ENCODE results near the gene SHISA8. TPM values are rescaled to one million over a fixed set of nuclear protein-coding genes. Genes with fewer than 3 reads are reported as not detected.

The SHISA8 gene
- total RNA-seq, 1 donor from 2014 or later: 1.0 TPM

DNA sequence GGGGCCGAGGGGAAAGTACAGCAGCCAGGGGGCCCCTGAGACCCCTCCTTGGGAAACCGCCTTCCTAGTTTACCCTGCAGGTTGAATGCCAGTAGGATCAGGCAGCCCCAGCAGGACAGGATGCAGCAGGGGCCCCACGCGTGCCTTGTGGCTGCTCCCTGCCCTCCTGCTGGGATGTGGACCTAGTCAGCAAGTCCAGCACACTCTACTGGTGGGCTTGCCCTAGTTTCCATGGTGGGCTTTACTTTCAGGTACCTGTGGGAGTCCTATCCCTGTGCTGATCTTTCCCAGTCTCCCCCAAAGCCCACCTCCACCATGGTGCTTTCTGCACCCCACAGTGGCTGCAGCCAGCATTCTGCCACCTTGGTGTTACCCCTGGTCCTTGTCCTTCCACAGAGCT, 22.2 kb downstream of the SHISA8 start:
- H3K36me3 Mint-ChIP-seq (ENCODE audit: low read depth): peaks cover 65% of the 10 kb centered on the region
- no peaks in the 10 kb centered on the region for H3K27me3 Mint-ChIP-seq (ENCODE audit: low read depth)
- peaks cover 2% of the 10 kb centered on the region for H3K4me1 Mint-ChIP-seq (ENCODE audit: low read depth)
- intact Hi-C loops (cut with micrococcal nuclease): no loop called here
- no peak overlapping the region for H3K4me3 Mint-ChIP-seq (ENCODE audit: low read depth)
- no peak overlapping the region for H3K27ac Mint-ChIP-seq
- no peak for DNase-seq (ENCODE audit: low spot score)
- no peaks in the 10 kb centered on the region for H3K9me3 Mint-ChIP-seq

DNA sequence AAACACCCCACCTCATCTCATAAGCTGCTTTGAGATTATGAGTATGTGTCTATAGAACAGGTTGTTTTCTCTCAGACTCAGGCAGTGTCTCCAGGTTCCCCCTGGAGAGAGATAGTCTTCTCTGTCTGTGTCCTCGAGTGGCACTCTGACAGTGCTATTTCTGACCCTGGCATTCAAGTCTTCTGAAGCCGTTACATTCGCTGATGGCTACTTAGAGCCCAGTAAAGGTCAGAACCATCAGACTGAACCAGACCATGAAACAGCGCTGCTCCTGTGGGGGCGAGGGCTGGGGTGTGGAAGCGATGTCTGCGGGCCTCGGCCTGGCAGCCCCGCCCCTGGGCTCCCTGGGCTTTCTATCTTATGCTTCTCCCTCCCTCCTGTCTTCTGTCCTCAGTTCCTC, 23.5 kb downstream of the SHISA8 start:
- Mint-ChIP-seq H3K9me3 (no peaks in the 10 kb centered on the region), H3K4me3 (ENCODE audit: low read depth) (no peak overlapping the region), H3K4me1 (ENCODE audit: low read depth) (no peaks in the 10 kb centered on the region), H3K27me3 (ENCODE audit: low read depth) (no peaks in the 10 kb centered on the region), H3K27ac (no peak overlapping the region), H3K36me3 (ENCODE audit: low read depth) (peaks cover 71% of the 10 kb centered on the region)
- intact Hi-C loops (cut with micrococcal nuclease): no loop called here
- DNase-seq (ENCODE audit: low spot score): no peak

DNA sequence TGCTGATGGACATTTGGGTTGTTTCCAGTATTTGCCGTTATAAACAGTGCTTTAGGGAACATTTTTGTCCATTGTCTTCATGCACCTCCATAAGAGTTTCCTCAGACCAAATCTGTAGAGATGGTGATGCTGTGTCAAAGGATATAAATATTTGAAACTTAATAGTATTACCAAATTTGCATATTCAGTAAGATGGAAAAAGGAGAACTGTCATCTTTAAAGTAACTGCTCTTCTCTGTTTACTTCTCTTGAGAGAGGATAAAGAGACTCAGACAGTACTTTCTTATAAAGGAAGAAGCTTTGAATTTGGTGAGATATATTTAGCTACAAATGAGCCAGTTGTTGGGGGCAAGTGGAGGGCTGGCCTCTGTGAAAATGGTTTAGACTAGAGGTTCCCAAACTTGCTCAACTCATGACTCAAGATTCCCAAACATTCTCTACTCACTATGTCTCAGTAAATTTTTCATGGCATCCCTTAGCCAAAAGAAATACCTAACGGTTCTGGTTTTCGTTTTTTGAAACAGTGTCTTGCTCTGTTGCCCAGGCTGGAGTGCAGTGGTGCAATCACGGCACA, 26.2 kb downstream of the SHISA8 start:
- no peaks in the 10 kb centered on the region for H3K9me3 Mint-ChIP-seq
- peaks cover 78% of the 10 kb centered on the region for H3K36me3 Mint-ChIP-seq (ENCODE audit: low read depth)
- no peaks in the 10 kb centered on the region for H3K27me3 Mint-ChIP-seq (ENCODE audit: low read depth)

DNA sequence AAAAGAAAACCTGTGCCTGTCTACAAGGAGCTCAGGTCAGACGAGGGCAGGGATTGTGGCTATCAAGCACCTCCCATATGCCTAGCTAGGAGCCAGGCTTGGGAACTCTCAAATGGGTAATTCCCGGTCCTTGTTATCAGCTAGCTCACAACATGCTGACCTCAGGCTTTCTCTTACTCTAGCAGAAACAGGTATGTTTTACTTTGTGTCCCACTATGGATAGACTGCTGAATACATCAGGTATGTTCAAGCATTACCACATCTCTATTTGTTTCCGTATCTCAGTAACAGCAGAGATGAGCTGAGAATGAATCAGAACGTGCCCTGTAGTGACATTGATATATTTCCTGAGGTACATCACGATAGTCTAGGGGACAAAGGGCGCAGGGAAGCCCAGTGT, 29.4 kb downstream of the SHISA8 start:
- H3K27ac Mint-ChIP-seq: no peak overlapping the region
- intact Hi-C loops (cut with micrococcal nuclease): no loop called here
- H3K27me3 Mint-ChIP-seq (ENCODE audit: low read depth): no peaks in the 10 kb centered on the region
- peaks cover 84% of the 10 kb centered on the region for H3K36me3 Mint-ChIP-seq (ENCODE audit: low read depth)
- H3K9me3 Mint-ChIP-seq: no peaks in the 10 kb centered on the region
- no peak overlapping the region for H3K4me3 Mint-ChIP-seq (ENCODE audit: low read depth)
- H3K4me1 Mint-ChIP-seq (ENCODE audit: low read depth): no peaks in the 10 kb centered on the region
- DNase-seq (ENCODE audit: low spot score): no peak

More for the DNA sequence above, 26.2 kb downstream of the SHISA8 start:
- intact Hi-C loops (cut with micrococcal nuclease): no loop called here
- Mint-ChIP-seq H3K4me1 (ENCODE audit: low read depth) (no peaks in the 10 kb centered on the region), H3K27ac (no peak overlapping the region), H3K4me3 (ENCODE audit: low read depth) (no peak overlapping the region)
- DNase-seq (ENCODE audit: low spot score): no peak

DNA sequence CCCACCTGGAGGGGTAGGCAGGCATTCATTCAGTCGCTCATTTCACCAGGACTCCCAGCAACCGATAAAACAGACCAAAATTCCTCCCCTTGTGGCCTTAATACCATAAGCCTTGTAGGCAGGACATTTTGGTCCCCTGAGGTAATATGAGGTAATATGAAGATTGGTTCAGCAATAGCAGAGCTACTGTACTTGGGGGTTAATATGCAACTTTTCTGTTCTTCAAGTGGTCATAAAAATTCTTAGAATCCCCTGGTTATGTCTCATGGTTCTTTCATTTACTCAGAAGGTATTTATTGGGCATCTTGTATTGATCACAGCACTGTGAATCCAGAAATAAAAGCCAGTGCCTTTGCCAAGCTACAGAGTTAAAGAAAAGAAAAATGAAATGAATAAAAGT, 29.8 kb downstream of the SHISA8 start:
- H3K27ac Mint-ChIP-seq: no peak overlapping the region
- H3K9me3 Mint-ChIP-seq: no peaks in the 10 kb centered on the region
- H3K36me3 Mint-ChIP-seq (ENCODE audit: low read depth): peaks cover 85% of the 10 kb centered on the region
- intact Hi-C loops (cut with micrococcal nuclease): no loop called here
- no peak overlapping the region for H3K4me3 Mint-ChIP-seq (ENCODE audit: low read depth)
- H3K27me3 Mint-ChIP-seq (ENCODE audit: low read depth): no peaks in the 10 kb centered on the region
- H3K4me1 Mint-ChIP-seq (ENCODE audit: low read depth): no peaks in the 10 kb centered on the region
- no peak for DNase-seq (ENCODE audit: low spot score)

DNA sequence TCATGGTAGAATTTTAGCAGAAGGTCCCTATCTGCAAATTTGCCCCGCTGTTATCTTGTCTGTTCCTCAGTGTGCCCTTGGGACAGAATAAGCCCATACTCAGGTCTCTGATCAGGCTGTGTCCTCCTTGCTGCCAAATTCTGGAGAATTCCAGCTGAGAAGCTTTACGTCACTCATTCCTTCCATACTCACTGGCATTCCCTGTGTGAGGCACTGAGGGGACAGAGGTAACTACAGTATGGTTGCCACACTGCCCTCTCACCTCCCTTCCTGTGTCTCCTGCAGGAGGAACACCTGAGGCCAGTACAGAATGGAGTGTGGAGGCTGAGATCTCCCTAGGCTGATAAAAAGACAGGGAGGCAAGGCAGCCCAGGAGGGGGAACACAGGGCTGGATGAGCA, 31.5 kb downstream of the SHISA8 start:
- DNase-seq (ENCODE audit: low spot score): no peak
- Mint-ChIP-seq H3K27me3 (ENCODE audit: low read depth) (no peaks in the 10 kb centered on the region), H3K36me3 (ENCODE audit: low read depth) (peaks cover 89% of the 10 kb centered on the region), H3K4me1 (ENCODE audit: low read depth) (no peaks in the 10 kb centered on the region), H3K9me3 (no peaks in the 10 kb centered on the region), H3K27ac (no peak overlapping the region), H3K4me3 (ENCODE audit: low read depth) (no peak overlapping the region)
- intact Hi-C loops (cut with micrococcal nuclease): no loop called here

DNA sequence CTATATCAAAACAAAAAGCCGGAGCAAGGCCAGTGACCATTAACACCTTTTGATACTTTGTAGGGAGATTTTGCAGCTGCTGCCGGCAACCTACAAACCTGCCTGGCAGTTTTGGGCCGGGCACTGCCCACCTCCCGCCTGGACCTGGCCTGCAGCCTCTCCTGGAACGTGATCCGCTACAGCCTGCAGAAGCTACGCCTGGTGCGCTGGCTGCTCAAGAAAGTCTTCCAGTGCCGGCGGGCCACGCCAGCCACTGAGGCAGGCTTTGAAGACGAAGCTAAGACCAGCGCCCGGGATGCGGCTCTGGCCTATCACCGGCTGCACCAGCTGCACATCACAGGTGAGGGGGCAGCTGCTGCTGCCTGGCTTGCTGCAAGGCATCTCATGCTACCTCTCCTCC, 34.2 kb downstream of the SHISA8 start:
- no peak for DNase-seq (ENCODE audit: low spot score)
- H3K36me3 Mint-ChIP-seq (ENCODE audit: low read depth): peaks cover 89% of the 10 kb centered on the region
- H3K4me3 Mint-ChIP-seq (ENCODE audit: low read depth): no peak overlapping the region
- no peaks in the 10 kb centered on the region for H3K9me3 Mint-ChIP-seq
- H3K4me1 Mint-ChIP-seq (ENCODE audit: low read depth): peaks cover 5% of the 10 kb centered on the region
- H3K27ac Mint-ChIP-seq: no peak overlapping the region
- H3K27me3 Mint-ChIP-seq (ENCODE audit: low read depth): no peaks in the 10 kb centered on the region
- intact Hi-C loops (cut with micrococcal nuclease): no loop called here

DNA sequence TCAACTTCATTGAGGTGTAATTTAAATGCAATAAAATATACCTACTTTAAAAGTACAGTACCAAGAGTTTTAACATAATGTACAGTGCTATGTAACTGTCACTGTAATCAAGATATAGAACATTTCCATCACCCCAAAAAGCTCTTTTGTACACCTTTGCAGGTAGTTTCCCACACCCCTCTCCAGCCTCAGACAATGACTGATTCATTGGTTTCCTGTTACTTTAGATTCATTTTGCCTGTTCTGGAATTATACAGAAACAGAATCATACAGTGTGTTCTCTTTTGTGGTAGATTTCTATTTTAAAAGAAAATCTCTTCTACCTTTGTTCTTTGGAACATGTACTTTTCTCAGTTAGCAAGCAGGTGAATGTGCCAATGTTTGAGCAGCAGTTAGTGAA, 38.2 kb downstream of the SHISA8 start:
- no peak overlapping the region for H3K4me3 Mint-ChIP-seq (ENCODE audit: low read depth)
- no peaks in the 10 kb centered on the region for H3K9me3 Mint-ChIP-seq
- no peak for DNase-seq (ENCODE audit: low spot score)
- peak overlapping the region; percentile 21 for H3K27ac Mint-ChIP-seq
- peaks cover 18% of the 10 kb centered on the region for H3K4me1 Mint-ChIP-seq (ENCODE audit: low read depth)
- H3K27me3 Mint-ChIP-seq (ENCODE audit: low read depth): no peaks in the 10 kb centered on the region
- H3K36me3 Mint-ChIP-seq (ENCODE audit: low read depth): peaks cover 87% of the 10 kb centered on the region
- intact Hi-C loops (cut with micrococcal nuclease): no loop called here

DNA sequence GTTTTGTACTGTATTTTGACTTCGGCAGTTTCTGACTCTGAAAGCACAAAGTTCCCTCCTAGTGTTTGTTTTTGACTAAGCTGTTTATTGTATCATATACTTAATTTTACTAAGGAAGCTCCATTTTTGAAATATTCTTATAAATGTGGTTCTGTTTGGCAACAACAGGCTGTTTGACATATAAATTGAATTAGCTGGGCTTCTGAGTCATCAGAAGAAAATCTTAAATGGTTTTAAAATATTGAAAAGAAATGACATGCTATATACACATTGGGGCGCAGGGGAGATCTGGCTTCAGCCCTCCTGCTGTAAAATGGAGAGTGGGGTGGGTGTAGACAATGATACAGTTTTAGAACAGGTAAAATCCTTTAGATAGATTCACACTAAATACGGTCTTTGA, 38.6 kb downstream of the SHISA8 start:
- H3K4me1 Mint-ChIP-seq (ENCODE audit: low read depth): peaks cover 18% of the 10 kb centered on the region

DNA sequence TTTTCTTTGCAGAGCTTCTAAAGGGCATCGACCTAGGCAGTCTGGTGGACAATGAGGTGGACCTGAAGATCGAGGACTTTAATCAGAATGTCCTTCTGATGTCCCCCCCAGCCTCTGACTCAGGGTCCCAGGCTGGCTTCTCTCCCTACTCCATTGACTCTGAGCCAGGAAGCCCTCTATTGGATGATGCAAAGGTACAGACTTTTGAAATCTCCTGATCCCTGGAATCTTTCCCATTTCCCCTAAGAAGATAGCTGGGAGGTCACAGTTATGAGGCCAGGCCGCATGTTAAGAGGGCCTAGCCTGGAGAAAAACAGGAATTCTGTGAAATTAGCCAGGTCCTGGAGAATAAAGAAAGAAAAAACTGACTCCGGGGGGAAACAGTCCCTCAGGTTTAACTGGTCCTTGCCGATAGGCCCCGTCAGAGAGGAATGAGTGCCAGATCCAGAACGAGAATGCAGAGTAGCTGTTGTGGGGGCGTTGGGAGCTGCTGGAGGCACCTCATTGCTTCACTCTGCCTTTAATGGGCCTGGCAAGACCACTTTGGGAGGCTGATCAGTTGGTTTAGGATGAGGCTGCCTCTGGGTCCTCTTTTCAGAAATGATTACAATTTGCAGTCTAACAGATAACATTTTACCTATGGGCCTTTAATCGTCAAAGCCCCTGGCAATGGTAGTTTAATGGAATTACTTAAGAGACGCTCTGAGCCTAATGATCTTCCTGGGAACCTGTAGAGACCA, 39.2 kb downstream of the SHISA8 start:
- no peaks in the 10 kb centered on the region for H3K9me3 Mint-ChIP-seq
- H3K27ac Mint-ChIP-seq: peak overlapping the region; percentile 34
- no peaks in the 10 kb centered on the region for H3K27me3 Mint-ChIP-seq (ENCODE audit: low read depth)
- intact Hi-C loops (cut with micrococcal nuclease): no loop called here
- H3K36me3 Mint-ChIP-seq (ENCODE audit: low read depth): peaks cover 88% of the 10 kb centered on the region
- DNase-seq (ENCODE audit: low spot score): no peak
- H3K4me3 Mint-ChIP-seq (ENCODE audit: low read depth): no peak overlapping the region
- peaks cover 18% of the 10 kb centered on the region for H3K4me1 Mint-ChIP-seq (ENCODE audit: low read depth)

More for the DNA sequence above, 38.6 kb downstream of the SHISA8 start:
- intact Hi-C loops (cut with micrococcal nuclease): no loop called here
- Mint-ChIP-seq H3K27ac (peak overlapping the region; percentile 34), H3K4me3 (ENCODE audit: low read depth) (no peak overlapping the region), H3K27me3 (ENCODE audit: low read depth) (no peaks in the 10 kb centered on the region), H3K36me3 (ENCODE audit: low read depth) (peaks cover 87% of the 10 kb centered on the region), H3K9me3 (no peaks in the 10 kb centered on the region)
- no peak for DNase-seq (ENCODE audit: low spot score)

DNA sequence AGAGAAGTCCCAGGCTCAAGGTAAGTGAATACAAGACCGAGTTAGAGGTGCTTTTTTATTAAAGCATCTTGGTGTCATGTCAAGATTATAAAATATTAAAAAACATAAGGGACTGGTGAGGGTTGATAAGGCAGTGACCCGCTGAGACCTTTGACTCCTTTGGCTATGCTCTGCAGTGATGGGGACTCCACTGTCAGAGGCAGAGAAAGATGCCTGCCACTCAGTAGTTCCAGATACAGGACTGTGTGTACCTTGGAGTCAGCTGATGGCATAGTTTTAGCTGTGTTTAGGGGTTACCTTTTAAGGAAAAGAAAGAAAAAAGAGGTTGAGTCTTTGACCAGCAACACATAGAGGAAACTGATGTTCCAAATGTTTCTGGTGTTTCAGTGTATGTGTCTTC, 40.8 kb downstream of the SHISA8 start:
- Mint-ChIP-seq H3K36me3 (ENCODE audit: low read depth) (peaks cover 85% of the 10 kb centered on the region), H3K27me3 (ENCODE audit: low read depth) (no peaks in the 10 kb centered on the region), H3K27ac (no peak overlapping the region), H3K4me1 (ENCODE audit: low read depth) (peaks cover 19% of the 10 kb centered on the region), H3K4me3 (ENCODE audit: low read depth) (no peak overlapping the region), H3K9me3 (no peaks in the 10 kb centered on the region)
- DNase-seq (ENCODE audit: low spot score): no peak
- intact Hi-C loops (cut with micrococcal nuclease): no loop called here

DNA sequence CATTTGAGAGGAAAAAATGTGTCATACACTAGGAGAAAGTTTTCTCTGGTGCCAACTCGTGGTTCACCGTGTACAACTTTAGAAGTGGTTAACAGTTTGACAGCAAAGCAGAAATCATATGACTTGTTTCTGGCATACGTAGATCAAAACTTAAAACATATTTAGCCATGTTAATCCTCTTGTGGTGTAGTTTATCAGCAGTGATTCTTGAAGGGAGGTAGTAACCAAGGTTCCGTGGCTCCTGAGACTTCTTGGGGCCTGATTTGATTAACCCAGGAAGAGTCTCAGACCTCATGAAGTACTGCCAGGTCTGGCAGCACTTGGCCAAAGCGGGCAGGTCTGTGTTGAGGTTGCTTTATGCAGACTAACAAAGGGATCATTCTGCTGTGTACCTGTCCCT, 41.5 kb downstream of the SHISA8 start:
- Mint-ChIP-seq H3K36me3 (ENCODE audit: low read depth) (peaks cover 86% of the 10 kb centered on the region), H3K27me3 (ENCODE audit: low read depth) (no peaks in the 10 kb centered on the region), H3K9me3 (no peaks in the 10 kb centered on the region), H3K27ac (peak overlapping the region; percentile 81), H3K4me3 (ENCODE audit: low read depth) (no peak overlapping the region), H3K4me1 (ENCODE audit: low read depth) (peaks cover 19% of the 10 kb centered on the region)
- no peak for DNase-seq (ENCODE audit: low spot score)
- intact Hi-C loops (cut with micrococcal nuclease): loop anchor here (1.0 to 2.0 kb wide), 2 partner anchors 11 to 15 kb away; no protein-coding TSS in a partner anchor

DNA sequence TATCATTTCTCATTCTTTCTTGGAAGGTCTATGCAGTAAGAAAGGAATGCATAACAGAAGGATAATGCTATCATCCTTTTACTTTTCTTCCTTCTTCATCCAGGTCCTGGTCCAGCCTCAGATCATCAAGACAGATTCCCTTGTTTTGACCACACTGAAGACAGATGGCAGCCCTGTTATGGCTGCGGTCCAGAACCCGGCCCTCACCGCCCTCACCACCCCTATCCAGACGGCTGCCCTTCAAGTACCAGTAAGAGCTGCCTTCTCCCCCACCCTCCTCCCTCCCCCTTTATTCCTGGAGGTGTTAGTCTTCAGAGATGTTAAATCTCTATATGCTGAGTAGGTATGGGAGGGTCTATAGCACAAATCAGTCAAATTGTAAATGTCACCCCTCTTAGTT, 44.1 kb downstream of the SHISA8 start:
- Mint-ChIP-seq H3K27ac (no peak overlapping the region), H3K9me3 (no peaks in the 10 kb centered on the region), H3K4me1 (ENCODE audit: low read depth) (peaks cover 15% of the 10 kb centered on the region), H3K36me3 (ENCODE audit: low read depth) (peaks cover 84% of the 10 kb centered on the region), H3K4me3 (ENCODE audit: low read depth) (no peak overlapping the region), H3K27me3 (ENCODE audit: low read depth) (no peaks in the 10 kb centered on the region)
- intact Hi-C loops (cut with micrococcal nuclease): no loop called here
- DNase-seq (ENCODE audit: low spot score): no peak

Measured in activated T-helper 2 cell treated with anti-CD3 and anti-CD28 coated beads, Interferon-gamma antibody, Interleukin-2, Interleukin-4, amounts not matched to agents 10 μg/mL and 5 μg/mL and 100 μg/mL, durations not matched to agents 14 hours and 24 hours and 36 hours (primary cell).